Astrocyte of the cerebellum (primary cell): ENCODE data around the gene DENND6B.

Experiments
- DNase-seq: peaks from one replicate; pipeline ENCODE4 v3.0.0-alpha.2; 2011; ENCODE audit warnings: low read depth
- H3K4me3 ChIP-seq: 2 replicates; pipeline ENCODE4 v1.5.1; 2011; ENCODE audit warnings: mild to moderate bottlenecking, low read depth, low read length, moderate library complexity
- CTCF ChIP-seq: IDR thresholded peaks from 2 replicates; pipeline ENCODE4 v1.5.1; 2012; ENCODE audit warnings: low read length, low read depth, moderate library complexity, mild to moderate bottlenecking; ENCODE audit errors: missing control alignments
- in situ Hi-C: cut with HindIII; loops from 2 replicates; pipeline ENCODE4 v1.10.0; 2017; ENCODE audit warnings: low sequenced_read_pairs

The DENND6B gene

GRCh38 chr22:50294319-50294656, 32.5 kb downstream of the DENND6B start:
- in situ Hi-C loops, result no loop called here
- TF ChIP-seq CTCF, result no peak
- no peak for DNase-seq

GRCh38 chr22:50293441-50294318, 33.1 kb downstream of the DENND6B start:
- in situ Hi-C loops, result no loop called here
- DNase-seq, result no peak
- H3K4me3 ChIP-seq, result peak overlapping the region; percentile 24
- no peak for TF ChIP-seq CTCF

More at GRCh38 chr22:50294319-50294656, 32.5 kb downstream of the DENND6B start:
- H3K4me3 ChIP-seq, result no peak overlapping the region

DNA sequence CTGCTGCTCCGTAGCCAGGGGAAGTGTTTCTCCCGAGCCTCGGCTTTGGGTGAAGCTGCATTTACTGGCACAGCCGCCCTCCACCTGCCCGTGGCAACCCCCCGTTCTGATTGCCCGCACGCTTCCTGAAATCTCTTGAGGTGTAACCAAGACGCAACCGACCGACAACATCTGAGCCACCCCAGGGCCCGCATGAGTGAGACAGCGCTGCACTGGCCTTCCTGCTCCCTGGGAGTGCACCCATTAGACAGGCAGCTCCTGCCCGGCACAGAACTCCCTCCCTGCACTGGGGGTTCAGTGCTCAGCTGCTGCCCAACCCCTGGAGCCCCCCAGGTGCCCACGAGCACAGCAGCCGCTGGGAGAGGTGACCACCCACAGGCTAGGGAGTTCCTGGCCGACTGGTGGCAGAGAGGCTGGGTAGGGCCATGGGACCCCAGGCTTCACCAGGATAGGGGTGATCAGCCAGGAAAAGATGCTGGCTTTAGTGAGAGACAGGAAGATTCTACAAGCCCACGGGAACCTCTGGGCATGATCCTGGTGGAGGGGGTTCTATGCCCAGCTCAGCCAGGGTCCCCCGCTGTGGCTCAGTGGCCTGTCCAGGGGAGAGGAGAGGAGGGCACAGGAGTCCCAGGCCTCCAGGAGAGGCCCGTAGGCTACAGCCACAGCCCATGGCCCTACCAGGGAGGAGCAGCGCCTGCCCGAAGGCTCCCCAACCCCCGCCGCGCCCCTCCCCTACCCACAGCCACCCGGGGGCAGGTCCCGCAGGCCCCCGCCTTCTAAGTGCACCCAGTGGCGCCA, 34.0 kb downstream of the DENND6B start:
- in situ Hi-C loops, result no loop called here
- TF ChIP-seq CTCF, result no peak
- no peak for DNase-seq
- H3K4me3 ChIP-seq, result peak overlapping the region; percentile 24

GRCh38 chr22:50289942-50290630, 36.7 kb downstream of the DENND6B start:
- in situ Hi-C loops, result no loop called here
- DNase-seq, result no peak
- no peak for TF ChIP-seq CTCF
- H3K4me3 ChIP-seq, result no peak overlapping the region

DNA sequence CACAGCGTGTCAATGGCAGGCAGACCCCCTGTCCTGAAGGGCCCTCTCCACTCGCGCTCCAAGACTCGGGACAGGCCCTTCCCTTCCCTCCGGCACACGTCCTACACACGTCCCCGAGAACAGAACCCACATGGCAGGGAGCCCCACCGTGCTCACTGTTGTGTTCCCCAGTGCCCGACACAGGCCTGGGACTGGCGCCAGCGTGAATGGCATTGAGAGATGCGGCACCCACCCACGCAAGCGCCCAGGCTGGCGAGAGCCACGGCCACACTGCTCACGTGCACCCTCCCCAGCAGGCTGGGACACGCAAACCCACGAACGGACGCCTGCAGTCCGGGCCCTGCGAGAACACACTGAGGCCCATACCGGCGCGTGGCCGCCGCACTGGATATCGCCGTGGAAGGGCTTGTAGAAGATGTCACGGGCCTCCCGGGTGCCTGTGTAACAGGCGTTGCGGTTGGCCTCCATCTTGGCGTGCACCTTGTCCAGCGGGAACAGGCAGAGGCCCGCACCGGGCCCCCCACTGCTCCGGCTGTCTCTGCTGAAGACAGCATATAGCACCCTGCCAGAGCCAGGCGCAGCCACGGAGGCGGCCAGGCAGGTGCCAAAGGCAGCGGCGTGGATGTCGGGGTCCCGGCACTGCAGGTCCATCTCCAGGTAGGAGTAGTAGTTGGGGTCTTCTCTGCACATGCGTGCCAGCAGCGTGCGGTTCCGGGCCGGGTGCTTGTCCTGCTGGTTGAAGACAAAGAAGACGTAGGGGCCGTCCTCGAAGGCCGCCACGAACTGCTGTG, 37.5 kb downstream of the DENND6B start:
- no peak for DNase-seq
- TF ChIP-seq CTCF, result no peak
- in situ Hi-C loops, result no loop called here
- H3K4me3 ChIP-seq, result no peak overlapping the region

- DNase-seq, result no peak
- no peak for TF ChIP-seq CTCF
- in situ Hi-C loops, result no loop called here
- no peak overlapping the region for H3K4me3 ChIP-seq
These were observed 39.1 kb downstream of the DENND6B start for GRCh38 chr22:50287731-50288130.
